Mucosa of rectum (tissue), 2 donors: Measurements from ENCODE around the gene UGT1A9.

ENCODE experiments used
- H3K27ac ChIP-seq, 2 donors: one replicate each; pipeline ENCODE4 v1.7.0; 2013; ENCODE audit warnings: inconsistent platforms in 2 of 2, low read depth in 2 of 2, low read length in 2 of 2
- H3K27me3 ChIP-seq, 2 donors: one replicate each; pipeline ENCODE4 v1.7.0; 2013; ENCODE audit warnings: low read length in 2 of 2; ENCODE audit not compliant: control insufficient read depth in 2 of 2, insufficient read depth in 2 of 2
- H3K36me3 ChIP-seq, 2 donors: one replicate each; pipeline ENCODE4 v1.7.0; 2013; ENCODE audit warnings: low read length in 2 of 2; ENCODE audit not compliant: control insufficient read depth in 2 of 2, insufficient read depth in 2 of 2
- H3K4me1 ChIP-seq, 2 donors: one replicate each; pipeline ENCODE4 v1.7.0; 2013; ENCODE audit warnings: low read length in 2 of 2, mild to moderate bottlenecking in 1 of 2; ENCODE audit not compliant: control insufficient read depth in 2 of 2, insufficient read depth in 2 of 2
- H3K4me3 ChIP-seq, 2 donors: one replicate each; pipeline ENCODE4 v1.7.0; 2013; ENCODE audit warnings: low read length in 2 of 2
- H3K9ac ChIP-seq, 2 donors: one replicate each; pipeline ENCODE4 v1.7.0; 2013; ENCODE audit warnings: low read length in 2 of 2, low read depth in 1 of 2, mild to moderate bottlenecking in 1 of 2
- H3K9me3 ChIP-seq, 2 donors: one replicate each; pipeline ENCODE4 v1.7.0; 2013; ENCODE audit warnings: low read length in 2 of 2; ENCODE audit not compliant: control insufficient read depth in 2 of 2
- donor health status: healthy.
- donor health status: Normal muscosa, but diverticular disease.

Gene UGT1A9

GRCh38 chr2:233754872-233755611 lies 83.3 kb downstream of the UGT1A9 start:
- Histone ChIP-seq H3K27me3 (no peaks in the 10 kb centered on the region), H3K27ac (no peak overlapping the region), H3K36me3 (no peaks in the 10 kb centered on the region), H3K4me3 (no peak overlapping the region), H3K9me3 (peaks cover 0 to 2% of the 10 kb centered on the region in 2 donors), H3K9ac (no peak overlapping the region), H3K4me1 (peaks cover 7 to 24% of the 10 kb centered on the region in 2 donors)

GRCh38 chr2:233756429-233757081 lies 84.9 kb downstream of the UGT1A9 start:
- no peak overlapping the region for H3K9ac ChIP-seq
- no peak overlapping the region for H3K27ac ChIP-seq

GRCh38 chr2:233758141-233758540 lies 86.4 kb downstream of the UGT1A9 start:
- Histone ChIP-seq H3K4me3 (no peak overlapping the region), H3K27ac (no peak overlapping the region), H3K27me3 (no peaks in the 10 kb centered on the region), H3K9me3 (no peaks in the 10 kb centered on the region), H3K36me3 (peaks cover 0 to 3% of the 10 kb centered on the region in 2 donors), H3K9ac (no peak overlapping the region), H3K4me1 (peaks cover 7 to 28% of the 10 kb centered on the region in 2 donors)

More at GRCh38 chr2:233756429-233757081, 84.9 kb downstream of the UGT1A9 start:
- Histone ChIP-seq H3K27me3 (no peaks in the 10 kb centered on the region), H3K4me1 (peaks cover 7 to 26% of the 10 kb centered on the region in 2 donors), H3K4me3 (no peak overlapping the region), H3K9me3 (no peaks in the 10 kb centered on the region), H3K36me3 (peaks cover 0 to 3% of the 10 kb centered on the region in 2 donors)

- Histone ChIP-seq H3K4me3 (no peak overlapping the region), H3K9ac (no peak overlapping the region), H3K36me3 (peaks cover 0 to 3% of the 10 kb centered on the region in 2 donors), H3K27me3 (no peaks in the 10 kb centered on the region), H3K27ac (no peak overlapping the region), H3K9me3 (no peaks in the 10 kb centered on the region), H3K4me1 (peaks cover 7 to 33% of the 10 kb centered on the region in 2 donors)
Observed at GRCh38 chr2:233758849-233759248, 87.2 kb downstream of the UGT1A9 start.

- Histone ChIP-seq H3K27ac (no peak within 1 kb of the TSS), H3K4me1 (peaks cover 10 to 35% of the 10 kb centered on the region in 2 donors), H3K36me3 (peaks cover 0 to 3% of the 10 kb centered on the region in 2 donors), H3K27me3 (no peaks in the 10 kb centered on the region), H3K9ac (no peak within 1 kb of the TSS), H3K4me3 (no peak within 1 kb of the TSS), H3K9me3 (no peaks in the 10 kb centered on the region)
Observed at GRCh38 chr2:233760043-233760442, 88.3 kb downstream of the UGT1A9 start, which contains the start of gene UGT1A1. Gene UGT1A1 (plus strand): TSS chr2:233760270. CDS start chr2:233760288, 18 bp downstream.

- Histone ChIP-seq H3K27me3 (no peaks in the 10 kb centered on the region), H3K36me3 (peaks cover 0 to 3% of the 10 kb centered on the region in 2 donors), H3K27ac (no peak overlapping the region), H3K9ac (no peak overlapping the region), H3K4me3 (no peak overlapping the region), H3K4me1 (peaks cover 10 to 35% of the 10 kb centered on the region in 2 donors), H3K9me3 (no peaks in the 10 kb centered on the region)
Observed at GRCh38 chr2:233761040-233761769, 89.5 kb downstream of the UGT1A9 start.

- Histone ChIP-seq H3K9ac (no peak overlapping the region), H3K9me3 (no peaks in the 10 kb centered on the region), H3K4me3 (no peak overlapping the region), H3K27me3 (no peaks in the 10 kb centered on the region), H3K27ac (peak overlapping the region; percentile 26 to 65), H3K36me3 (peaks cover 4 to 11% of the 10 kb centered on the region in 2 donors), H3K4me1 (peaks cover 4 to 11% of the 10 kb centered on the region in 2 donors)
Observed at GRCh38 chr2:233764264-233764663, 92.6 kb downstream of the UGT1A9 start.

GRCh38 chr2:233764761-233765160 lies 93.1 kb downstream of the UGT1A9 start:
- H3K4me1 ChIP-seq, result peaks cover 4 to 11% of the 10 kb centered on the region in 2 donors
- H3K4me3 ChIP-seq, result no peak overlapping the region
- no peak overlapping the region for H3K9ac ChIP-seq
- peak overlapping the region; percentile 26 to 65 for H3K27ac ChIP-seq
- H3K36me3 ChIP-seq, result peaks cover 5 to 14% of the 10 kb centered on the region in 2 donors
- H3K9me3 ChIP-seq, result no peaks in the 10 kb centered on the region
- no peaks in the 10 kb centered on the region for H3K27me3 ChIP-seq

- H3K36me3 ChIP-seq, result peaks cover 5 to 13% of the 10 kb centered on the region in 2 donors
- H3K27me3 ChIP-seq, result no peaks in the 10 kb centered on the region
- H3K9ac ChIP-seq, result no peak overlapping the region
- peaks cover 4 to 9% of the 10 kb centered on the region in 2 donors for H3K4me1 ChIP-seq
- H3K9me3 ChIP-seq, result no peaks in the 10 kb centered on the region
- H3K27ac ChIP-seq, result no peak overlapping the region
- no peak overlapping the region for H3K4me3 ChIP-seq
Observed at GRCh38 chr2:233766416-233766815, 94.7 kb downstream of the UGT1A9 start.

GRCh38 chr2:233768076-233768475 lies 96.4 kb downstream of the UGT1A9 start:
- Histone ChIP-seq H3K27ac (no peak overlapping the region), H3K4me1 (peaks cover 4 to 7% of the 10 kb centered on the region in 2 donors), H3K9me3 (no peaks in the 10 kb centered on the region), H3K27me3 (no peaks in the 10 kb centered on the region), H3K4me3 (no peak overlapping the region), H3K9ac (no peak overlapping the region), H3K36me3 (peaks cover 11 to 17% of the 10 kb centered on the region in 2 donors)
